Liver (tissue), 9 donors: Measurements from ENCODE around the gene AOAH. TPM values are rescaled to one million over a fixed set of nuclear protein-coding genes. Genes with fewer than 3 reads are reported as not detected.

ENCODE experiments used
- DNase-seq: peaks from one replicate; pipeline ENCODE4 v3.0.0-alpha.2; 2017; ENCODE audit warnings: low spot score
- H3K27ac ChIP-seq, 2 donors: one replicate each; pipeline ENCODE4 v1.7.0; 2013; ENCODE audit warnings: inconsistent platforms in 2 of 2, low read length in 2 of 2, control low read depth in 1 of 2, low read depth in 1 of 2, mild to moderate bottlenecking in 1 of 2
- H3K27me3 ChIP-seq, 4 donors: one replicate each; pipeline versions ENCODE4 v1.6.1 to v1.7.0; 2013; ENCODE audit warnings: low read length in 3 of 4, inconsistent platforms in 1 of 4, mild to moderate bottlenecking in 1 of 4, moderate library complexity in 1 of 4; ENCODE audit not compliant: control insufficient read depth in 4 of 4, insufficient read depth in 4 of 4
- H3K36me3 ChIP-seq, 4 donors: one replicate each; pipeline versions ENCODE4 v1.6.1 to v1.7.0; 2013; ENCODE audit warnings: low read length in 3 of 4, mild to moderate bottlenecking in 3 of 4, low read depth in 1 of 4, moderate library complexity in 1 of 4; ENCODE audit not compliant: control insufficient read depth in 4 of 4, insufficient read depth in 3 of 4
- H3K4me1 ChIP-seq, 4 donors: one replicate each; pipeline versions ENCODE4 v1.6.1 to v1.7.0; 2013; ENCODE audit warnings: low read length in 3 of 4, mild to moderate bottlenecking in 3 of 4, moderate library complexity in 1 of 4; ENCODE audit not compliant: control insufficient read depth in 4 of 4, insufficient read depth in 4 of 4
- H3K4me3 ChIP-seq, 3 donors: one replicate each; pipeline versions ENCODE4 v1.6.1 to v1.7.0; 2013; ENCODE audit warnings: low read length in 3 of 3, control low read depth in 1 of 3, low read depth in 1 of 3, mild to moderate bottlenecking in 1 of 3
- H3K9ac ChIP-seq, 2 donors: one replicate each; pipeline ENCODE4 v1.7.0; 2013; ENCODE audit warnings: low read length in 2 of 2, mild to moderate bottlenecking in 2 of 2, moderate library complexity in 2 of 2, control low read depth in 1 of 2, low read depth in 1 of 2
- H3K9me3 ChIP-seq, 4 donors: one replicate each; pipeline versions ENCODE4 v1.6.1 to v1.7.0; 2013; ENCODE audit warnings: low read length in 3 of 4; ENCODE audit not compliant: control insufficient read depth in 4 of 4
- ATF3 ChIP-seq: IDR thresholded peaks from 2 replicates; pipeline ENCODE4 v1.6.1; 2016; ENCODE audit warnings: antibody characterized with exemption
- CTCF ChIP-seq: fragments of 150-350 bp; IDR thresholded peaks from 2 replicates; pipeline ENCODE4 v1.5.1; 2017; ENCODE audit warnings: improper control_type of control experiment, low read depth, low read length; ENCODE audit not compliant: missing input control
- FOXA1 ChIP-seq: IDR thresholded peaks from 2 replicates; pipeline ENCODE4 v1.6.1; 2016; ENCODE audit warnings: antibody characterized with exemption
- FOXA2 ChIP-seq: IDR thresholded peaks from 2 replicates; pipeline ENCODE4 v1.6.1; 2016; ENCODE audit warnings: antibody characterized with exemption
- GABPA ChIP-seq, 2 donors: IDR thresholded peaks in 1 of 2; conservative IDR thresholded peaks in 1 of 2; 2 replicates each; pipeline ENCODE4 v1.6.1; 2016; ENCODE audit warnings: antibody characterized with exemption in 2 of 2, mild to moderate bottlenecking in 1 of 2, moderate library complexity in 1 of 2
- HNF4A ChIP-seq, 2 donors: conservative IDR thresholded peaks; 2 replicates each; pipeline ENCODE4 v1.6.1; 2016; ENCODE audit warnings: antibody characterized with exemption in 2 of 2, mild to moderate bottlenecking in 2 of 2
- HNF4G ChIP-seq: IDR thresholded peaks from 2 replicates; pipeline ENCODE4 v1.6.1; 2016; ENCODE audit warnings: antibody characterized with exemption
- JUND ChIP-seq, 2 donors: IDR thresholded peaks; 2 replicates each; pipeline ENCODE4 v1.6.1; 2016; ENCODE audit warnings: antibody characterized with exemption in 2 of 2
- MAX ChIP-seq: IDR thresholded peaks from 2 replicates; pipeline ENCODE4 v1.6.1; 2016; ENCODE audit warnings: antibody characterized with exemption
- NR2F2 ChIP-seq: IDR thresholded peaks from 2 replicates; pipeline ENCODE4 v1.6.1; 2016; ENCODE audit warnings: antibody characterized with exemption
- RAD21 ChIP-seq, 2 donors: IDR thresholded peaks; 2 replicates each; pipeline ENCODE4 v1.6.1; 2016; ENCODE audit warnings: antibody characterized with exemption in 2 of 2, mild to moderate bottlenecking in 2 of 2
- RXRA ChIP-seq, 2 donors: IDR thresholded peaks; 2 replicates each; pipeline ENCODE4 v1.6.1; 2017 to 2018; ENCODE audit warnings: antibody characterized with exemption in 2 of 2, mild to moderate bottlenecking in 1 of 2
- SP1 ChIP-seq: IDR thresholded peaks from 2 replicates; pipeline ENCODE4 v1.6.1; 2018; ENCODE audit warnings: antibody characterized with exemption, mild to moderate bottlenecking
- TAF1 ChIP-seq: conservative IDR thresholded peaks from 2 replicates; pipeline ENCODE4 v1.6.1; 2016; ENCODE audit warnings: antibody characterized with exemption, mild to moderate bottlenecking
- YY1 ChIP-seq: IDR thresholded peaks from 2 replicates; pipeline ENCODE4 v1.6.1; 2016; ENCODE audit warnings: antibody characterized with exemption, mild to moderate bottlenecking
- ZBTB33 ChIP-seq: IDR thresholded peaks from 2 replicates; pipeline ENCODE4 v1.6.1; 2016; ENCODE audit warnings: antibody characterized with exemption
- WGBS: extraction: QIAGEN DNeasy Blood & Tissue Kit; methylation state at CpG from one replicate; pipeline ENCODE4 v1.1.7; 2013; 5-methylcytosine and 5-hydroxymethylcytosine counted together
- polyA plus RNA-seq, 2 donors: library from polyadenylated mRNA; stranded (reverse) in 1 of 2; unstranded in 1 of 2; fragments of 200-250 nt in 1 of 2; fragments of >200 nt in 1 of 2; fragmentation: Nextera tagmentation in 1 of 2; extraction: Ambion mirVana in 1 of 2; gene quantifications; one replicate each; pipeline versions ENCODE4 v1.2.1 to v1.2.3, GENCODE V29; 2013 to 2015
- total RNA-seq, 2 donors: library from RNA; depleted of rRNA; stranded (reverse); fragments of >200 nt; gene quantifications; one replicate each; pipeline ENCODE4 v1.2.3, GENCODE V29; 2014
- donor health status: healthy.
- donor health status: healthy.
- donor health status: healthy.
- donor health status: healthy.
- donor health status: healthy.

Gene AOAH
- total and polyA plus RNA-seq, 4 donors: 2.4 to 26.7 (median 5.8) TPM

- DNase-seq: peak; percentile 66
- TF ChIP-seq NR2F2: no peak
- no peak for TF ChIP-seq SP1
- no peak for TF ChIP-seq RXRA (IDR thresholded peaks at IDR 0.05)
- peak; percentile 92 to 95 for TF ChIP-seq RAD21 (IDR thresholded peaks at IDR 0.05)
- no peak for TF ChIP-seq HNF4G
- no peak for TF ChIP-seq FOXA2
- no peak for TF ChIP-seq MAX
- no peak for TF ChIP-seq ATF3
- TF ChIP-seq HNF4A (conservative IDR thresholded peaks at IDR 0.05): no peak
- TF ChIP-seq ZBTB33: no peak
- no peak for TF ChIP-seq TAF1
- TF ChIP-seq CTCF: peak; percentile 93
- TF ChIP-seq JUND (IDR thresholded peaks at IDR 0.05): no peak
- H3K9ac ChIP-seq: no peak overlapping the region
- no peak overlapping the region for H3K4me3 ChIP-seq
- no peaks in the 10 kb centered on the region for H3K36me3 ChIP-seq
- H3K27ac ChIP-seq: no peak overlapping the region
- WGBS: 82% methylated on average over 17 of the region's 17 CpGs
- H3K27me3 ChIP-seq: no peaks in the 10 kb centered on the region
- no peaks in the 10 kb centered on the region for H3K9me3 ChIP-seq
- no peaks in the 10 kb centered on the region for H3K4me1 ChIP-seq
Measured at GRCh38 chr7:36670585-36671431, 53.5 kb downstream of the AOAH start.

- no peak overlapping the region for H3K9ac ChIP-seq
- H3K4me3 ChIP-seq: no peak overlapping the region
- no peak for DNase-seq
- H3K4me1 ChIP-seq: no peaks in the 10 kb centered on the region
- 71% methylated on average over 3 of the region's 3 CpGs for WGBS
- H3K36me3 ChIP-seq: no peaks in the 10 kb centered on the region
- H3K27ac ChIP-seq: no peak overlapping the region
- H3K9me3 ChIP-seq: no peaks in the 10 kb centered on the region
- no peaks in the 10 kb centered on the region for H3K27me3 ChIP-seq
- TF ChIP-seq ATF3: no peak
- no peak for TF ChIP-seq JUND (IDR thresholded peaks at IDR 0.05)
- no peak for TF ChIP-seq CTCF
- TF ChIP-seq HNF4A (conservative IDR thresholded peaks at IDR 0.05): no peak
- TF ChIP-seq YY1: no peak
- TF ChIP-seq MAX: no peak
- TF ChIP-seq FOXA2: no peak
- no peak for TF ChIP-seq NR2F2
- no peak for TF ChIP-seq GABPA (IDR thresholded peaks at IDR 0.05 in 1 of 2, conservative IDR thresholded peaks at IDR 0.05 in 1 of 2)
- no peak for TF ChIP-seq ZBTB33
- no peak for TF ChIP-seq RAD21 (IDR thresholded peaks at IDR 0.05)
- TF ChIP-seq FOXA1: no peak
- TF ChIP-seq TAF1: no peak
- TF ChIP-seq HNF4G: no peak
Measured at GRCh38 chr7:36668750-36669149, 55.5 kb downstream of the AOAH start.
